GM23338 (cell line): ENCODE results near the gene BRSK1. TPM values are rescaled to one million over a fixed set of nuclear protein-coding genes. Genes with fewer than 3 reads are reported as not detected.

ENCODE experiments used
- ATAC-seq: fragments of 200-7000 bp; cut with Tn5 transposase; 3 replicates; pipeline ENCODE4 v1.9.1; 2020
- DNase-seq: peaks from one replicate; pipeline ENCODE4 v3.0.0-alpha.2; 2015; ENCODE audit warnings: low spot score
- H2AFZ ChIP-seq: fragments of 200-600 bp; sonication (generic); 2 replicates; pipeline ENCODE4 v1.8.0; 2016; ENCODE audit warnings: antibody characterized with exemption, mild to moderate bottlenecking, moderate library complexity
- H3F3A ChIP-seq: fragments of 200-600 bp; sonication (generic); replicated peaks from 2 replicates; pipeline ENCODE4 v1.8.0; 2017; ENCODE audit warnings: antibody characterized with exemption, mixed run types, low read depth
- H3K27ac ChIP-seq: fragments of 200-600 bp; sonication (generic); 2 replicates; pipeline ENCODE4 v1.6.1; 2016; ENCODE audit warnings: low read depth
- H3K27me3 ChIP-seq: fragments of 200-600 bp; sonication (generic); 2 replicates; pipeline ENCODE4 v1.8.0; 2016; ENCODE audit warnings: mild to moderate bottlenecking, mixed run types, moderate library complexity; ENCODE audit not compliant: insufficient read depth
- H3K36me3 ChIP-seq: fragments of 200-600 bp; sonication (generic); 2 replicates; pipeline ENCODE4 v1.8.0; 2016; ENCODE audit warnings: mild to moderate bottlenecking; ENCODE audit not compliant: insufficient read depth
- H3K4me1 ChIP-seq: fragments of 200-600 bp; sonication (generic); 2 replicates; pipeline ENCODE4 v1.8.0; 2016; ENCODE audit warnings: mild to moderate bottlenecking, moderate library complexity; ENCODE audit not compliant: insufficient read depth
- H3K4me2 ChIP-seq: fragments of 200-600 bp; sonication (generic); 2 replicates; pipeline ENCODE4 v1.7.1; 2017; ENCODE audit warnings: mixed run types
- H3K4me3 ChIP-seq: fragments of 200-600 bp; sonication (generic); 2 replicates; pipeline ENCODE4 v1.6.1; 2016; ENCODE audit warnings: mixed run types
- H3K79me2 ChIP-seq: fragments of 200-600 bp; sonication (generic); replicated peaks from 2 replicates; pipeline ENCODE4 v1.8.0; 2017; ENCODE audit warnings: mild to moderate bottlenecking; ENCODE audit not compliant: insufficient read depth
- H3K9me2 ChIP-seq: fragments of 200-600 bp; sonication (generic); 2 replicates; pipeline ENCODE4 v1.8.0; 2017; ENCODE audit not compliant: insufficient read depth
- H4K20me1 ChIP-seq: fragments of 200-600 bp; sonication (generic); replicated peaks from 2 replicates; pipeline ENCODE4 v1.8.0; 2017; ENCODE audit warnings: mild to moderate bottlenecking; ENCODE audit not compliant: insufficient read depth
- H3K27ac Mint-ChIP-seq: 2 replicates; pipeline ENCODE4 v1.8.0; 2020; ENCODE audit warnings: inconsistent platforms, mild to moderate bottlenecking, moderate library complexity, mixed read lengths
- H3K27me3 Mint-ChIP-seq: 3 replicates; pipeline ENCODE4 v1.8.0; 2022; ENCODE audit warnings: low read depth, mild to moderate bottlenecking, moderate library complexity, mixed read lengths, inconsistent platforms; ENCODE audit not compliant: insufficient read depth, poor library complexity
- H3K36me3 Mint-ChIP-seq: 3 replicates; pipeline ENCODE4 v1.8.0; 2021; ENCODE audit warnings: low read depth, mild to moderate bottlenecking, inconsistent platforms, moderate library complexity, mixed read lengths
- H3K4me1 Mint-ChIP-seq: 3 replicates; pipeline ENCODE4 v1.8.0; 2020; ENCODE audit warnings: mild to moderate bottlenecking, inconsistent platforms, mixed read lengths
- H3K4me3 Mint-ChIP-seq: 3 replicates; pipeline ENCODE4 v1.8.0; 2021; ENCODE audit warnings: moderate library complexity, mild to moderate bottlenecking, inconsistent platforms, mixed read lengths
- H3K9me3 Mint-ChIP-seq: 3 replicates; pipeline ENCODE4 v1.8.0; 2020; ENCODE audit warnings: moderate library complexity, mild to moderate bottlenecking, inconsistent platforms, mixed read lengths
- ETS1 ChIP-seq: IDR thresholded peaks from 2 replicates; pipeline ENCODE4 v1.6.1; 2016; ENCODE audit warnings: antibody characterized with exemption
- EZH2 ChIP-seq: fragments of 200-600 bp; sonication (generic); IDR thresholded peaks from one replicate; pipeline ENCODE4 v1.8.0; 2017; ENCODE audit warnings: antibody characterized with exemption, mild to moderate bottlenecking, low read depth; ENCODE audit not compliant: unreplicated experiment
- ZNF462 ChIP-seq: fragments of 250-450 bp; sonication (Bioruptor Pico); IDR thresholded peaks from 2 replicates; pipeline ENCODE4 v1.5.0; 2020; ENCODE audit warnings: mild to moderate bottlenecking, moderate library complexity
- polyA plus RNA-seq: library from polyadenylated mRNA; unstranded; fragments of >200 nt; fragmentation: Nextera tagmentation; extraction: Ambion mirVana; gene quantifications from 2 replicates; pipeline ENCODE4 v1.2.1, GENCODE V29; 2016
- total RNA-seq: library from RNA; depleted of rRNA; stranded (reverse); fragments of >200 nt; shearing (Covaris generic); gene quantifications from 2 replicates; pipeline ENCODE4 v1.2.3, GENCODE V29; 2014

Gene BRSK1
- total and polyA plus RNA-seq, 2 experiments from 2014 or later: 2.3 to 17.2 TPM

- ATAC-seq (no peak), DNase-seq (no peak)
- Mint-ChIP-seq H3K36me3 (peaks cover 61% of the 10 kb centered on the region), H3K4me3 (no peak overlapping the region), H3K4me1 (peaks cover 24% of the 10 kb centered on the region), H3K27me3 (peaks cover 18% of the 10 kb centered on the region), H3K27ac (no peak overlapping the region), H3K9me3 (no peaks in the 10 kb centered on the region; the same call in 2 of the 3 replicates)
- Histone ChIP-seq H3K27ac (no peak overlapping the region), H3K36me3 (peaks cover 11% of the 10 kb centered on the region), H2AFZ (no peak overlapping the region), H3K79me2 (no peaks in the 10 kb centered on the region), H3F3A (peaks cover 28% of the 10 kb centered on the region), H3K27me3 (no peaks in the 10 kb centered on the region), H4K20me1 (no peaks in the 10 kb centered on the region; the same call in 1 of the 2 replicates), H3K9me2 (no peaks in the 10 kb centered on the region), H3K4me2 (no peak overlapping the region), H3K4me1 (peaks cover 10% of the 10 kb centered on the region), H3K4me3 (no peak overlapping the region)
- TF ChIP-seq EZH2 (no peak), ETS1 (no peak), ZNF462 (CRISPR knock-in tag) (no peak)
Measured at GRCh38 chr19:55303477-55303876, 19.7 kb downstream of the BRSK1 start.
